Raji (cell line): ENCODE measurements around the gene NEO1.

Experiments used
- POLR2A ChIP-seq: IDR thresholded peaks from 2 replicates; pipeline ENCODE4 v1.6.1; 2011; ENCODE audit warnings: low read depth, low read length, control low read depth; ENCODE audit not compliant: insufficient read depth

NEO1 gene, protein sequence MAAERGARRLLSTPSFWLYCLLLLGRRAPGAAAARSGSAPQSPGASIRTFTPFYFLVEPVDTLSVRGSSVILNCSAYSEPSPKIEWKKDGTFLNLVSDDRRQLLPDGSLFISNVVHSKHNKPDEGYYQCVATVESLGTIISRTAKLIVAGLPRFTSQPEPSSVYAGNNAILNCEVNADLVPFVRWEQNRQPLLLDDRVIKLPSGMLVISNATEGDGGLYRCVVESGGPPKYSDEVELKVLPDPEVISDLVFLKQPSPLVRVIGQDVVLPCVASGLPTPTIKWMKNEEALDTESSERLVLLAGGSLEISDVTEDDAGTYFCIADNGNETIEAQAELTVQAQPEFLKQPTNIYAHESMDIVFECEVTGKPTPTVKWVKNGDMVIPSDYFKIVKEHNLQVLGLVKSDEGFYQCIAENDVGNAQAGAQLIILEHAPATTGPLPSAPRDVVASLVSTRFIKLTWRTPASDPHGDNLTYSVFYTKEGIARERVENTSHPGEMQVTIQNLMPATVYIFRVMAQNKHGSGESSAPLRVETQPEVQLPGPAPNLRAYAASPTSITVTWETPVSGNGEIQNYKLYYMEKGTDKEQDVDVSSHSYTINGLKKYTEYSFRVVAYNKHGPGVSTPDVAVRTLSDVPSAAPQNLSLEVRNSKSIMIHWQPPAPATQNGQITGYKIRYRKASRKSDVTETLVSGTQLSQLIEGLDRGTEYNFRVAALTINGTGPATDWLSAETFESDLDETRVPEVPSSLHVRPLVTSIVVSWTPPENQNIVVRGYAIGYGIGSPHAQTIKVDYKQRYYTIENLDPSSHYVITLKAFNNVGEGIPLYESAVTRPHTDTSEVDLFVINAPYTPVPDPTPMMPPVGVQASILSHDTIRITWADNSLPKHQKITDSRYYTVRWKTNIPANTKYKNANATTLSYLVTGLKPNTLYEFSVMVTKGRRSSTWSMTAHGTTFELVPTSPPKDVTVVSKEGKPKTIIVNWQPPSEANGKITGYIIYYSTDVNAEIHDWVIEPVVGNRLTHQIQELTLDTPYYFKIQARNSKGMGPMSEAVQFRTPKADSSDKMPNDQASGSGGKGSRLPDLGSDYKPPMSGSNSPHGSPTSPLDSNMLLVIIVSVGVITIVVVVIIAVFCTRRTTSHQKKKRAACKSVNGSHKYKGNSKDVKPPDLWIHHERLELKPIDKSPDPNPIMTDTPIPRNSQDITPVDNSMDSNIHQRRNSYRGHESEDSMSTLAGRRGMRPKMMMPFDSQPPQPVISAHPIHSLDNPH (N-terminal part only)

DNA sequence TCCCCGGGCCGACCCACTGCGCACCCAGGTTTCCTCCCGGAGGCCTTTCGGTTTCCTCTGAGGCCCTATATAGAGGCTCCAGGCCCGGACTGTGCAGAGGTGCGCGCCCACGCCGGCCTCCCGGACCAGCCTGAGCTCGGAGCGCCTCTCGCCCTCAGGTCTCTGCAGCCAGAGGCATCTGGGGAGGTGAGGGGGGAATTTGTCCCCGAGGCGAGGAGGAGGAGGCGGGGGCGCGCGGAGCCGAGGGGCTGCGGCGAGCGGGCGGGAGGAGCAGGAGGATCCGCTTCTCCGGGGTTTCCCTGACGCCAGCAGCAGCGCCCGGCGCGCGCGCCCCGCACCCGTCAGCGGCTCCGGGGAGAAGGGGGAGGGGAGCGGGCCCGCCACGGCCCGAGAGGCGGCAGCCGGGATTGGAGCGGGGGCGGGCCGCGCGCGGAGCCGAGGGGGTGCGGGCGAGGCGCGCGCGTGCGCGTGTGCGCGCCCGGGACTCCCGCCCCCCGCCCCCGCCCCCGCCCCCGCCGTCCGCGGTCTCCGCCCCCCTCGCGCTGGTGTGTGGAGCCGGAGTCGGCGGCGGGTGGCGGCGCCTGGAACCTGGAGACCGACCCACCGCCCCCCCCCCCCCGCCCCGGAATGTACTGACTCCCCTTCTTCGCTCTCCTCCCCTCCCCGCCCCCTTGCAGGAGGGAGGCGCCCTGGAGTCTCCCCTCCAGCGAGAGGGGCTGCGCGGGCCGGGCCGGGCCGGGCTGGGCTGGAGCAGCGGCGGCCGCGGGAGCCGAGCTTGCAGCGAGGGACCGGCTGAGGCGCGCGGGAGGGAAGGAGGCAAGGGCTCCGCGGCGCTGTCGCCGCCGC lies at the start of gene NEO1:
TSS of gene NEO1 (plus strand) at position 657 of the 846 bp plus-strand sequence. CDS start 213 bp downstream, outside the sequence.
- TF ChIP-seq POLR2A: peak; percentile 57

- TF ChIP-seq POLR2A: no peak
Measured at GRCh38 chr15:73004462-73004861, 47.8 kb upstream of the NEO1 start.

GRCh38 chr15:73005032-73005431 lies 47.2 kb upstream of the NEO1 start:
- TF ChIP-seq POLR2A: no peak

GRCh38 chr15:73005446-73005845 lies 46.8 kb upstream of the NEO1 start:
- no peak for TF ChIP-seq POLR2A

DNA sequence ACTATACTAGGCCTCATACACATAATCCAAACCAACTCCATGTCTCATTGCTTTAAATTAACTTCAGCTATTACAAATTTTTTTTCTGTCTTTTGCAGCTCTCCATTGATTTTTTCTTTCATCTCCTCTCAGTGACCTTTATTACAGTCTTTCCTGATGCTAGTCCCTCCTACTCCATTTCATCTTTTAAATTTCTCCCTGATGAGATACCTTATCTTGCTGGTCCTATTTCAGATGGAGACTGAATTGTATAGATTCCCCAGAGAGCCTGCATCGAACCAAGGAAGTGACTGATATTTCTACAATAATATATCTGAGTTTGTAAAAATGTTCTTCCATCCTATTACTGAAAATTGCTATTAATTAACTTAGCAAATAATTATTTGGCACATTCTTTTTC lies 45.7 kb upstream of the NEO1 start:
- no peak for TF ChIP-seq POLR2A

- no peak for TF ChIP-seq POLR2A
Measured at GRCh38 chr15:73009066-73010056, 42.9 kb upstream of the NEO1 start.

- no peak for TF ChIP-seq POLR2A
Measured at GRCh38 chr15:73010154-73011152, 41.8 kb upstream of the NEO1 start.

GRCh38 chr15:73014904-73015303 lies 37.4 kb upstream of the NEO1 start:
- TF ChIP-seq POLR2A: no peak

- no peak for TF ChIP-seq POLR2A
Measured at GRCh38 chr15:73015493-73015892, 36.8 kb upstream of the NEO1 start.

GRCh38 chr15:73017987-73018386 lies 34.3 kb upstream of the NEO1 start:
- no peak for TF ChIP-seq POLR2A

DNA sequence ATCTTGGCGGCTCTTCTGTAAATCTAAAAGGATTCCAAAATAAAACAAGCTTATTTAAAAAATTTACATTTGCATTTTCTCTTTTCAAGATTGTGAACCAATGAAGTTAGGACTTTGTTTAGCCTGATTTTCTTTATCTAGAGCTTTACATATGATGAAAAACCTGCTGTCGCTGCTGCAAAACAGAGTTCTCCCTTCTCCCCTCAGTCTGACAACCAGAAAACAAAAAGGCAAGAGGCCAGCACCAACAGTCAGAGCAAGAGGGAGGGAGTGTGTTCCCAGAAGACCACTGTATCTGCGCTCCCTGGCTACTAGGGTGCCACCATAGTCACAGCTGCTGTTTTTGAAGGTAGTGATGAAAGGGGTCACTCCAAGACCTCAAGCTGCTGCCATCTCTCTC lies 33.1 kb upstream of the NEO1 start:
- no peak for TF ChIP-seq POLR2A

DNA sequence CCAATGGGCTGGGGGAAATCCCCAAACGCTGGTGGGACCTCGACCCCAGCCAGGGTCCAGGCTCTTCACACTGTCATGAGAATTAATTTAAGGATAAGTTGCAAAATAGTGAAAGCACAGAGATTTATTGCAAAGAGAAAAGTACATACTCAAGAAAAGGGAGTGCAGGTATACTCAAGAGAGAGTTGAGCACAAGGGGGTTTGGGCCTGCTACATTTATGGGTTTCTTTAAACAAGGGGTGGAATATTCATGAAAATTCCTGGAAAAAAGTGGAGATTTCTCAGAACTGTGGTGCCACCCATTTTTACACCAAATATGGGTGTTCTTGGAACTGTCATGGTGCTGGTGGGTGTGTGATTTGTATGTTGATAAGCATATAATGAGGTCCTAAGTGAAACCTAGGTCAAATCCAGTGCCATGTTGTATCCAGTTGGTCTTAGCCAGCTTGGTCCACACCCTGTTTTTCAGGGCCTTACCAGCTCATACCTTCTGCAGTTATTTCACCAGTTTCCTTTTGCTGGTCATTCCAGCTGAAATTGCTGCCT lies 32.6 kb upstream of the NEO1 start:
- TF ChIP-seq POLR2A: no peak
